Neural crest cell (in vitro differentiated cells): ENCODE data around the gene PLCXD3. TPM values are rescaled to one million over a fixed set of nuclear protein-coding genes. Genes with fewer than 3 reads are reported as not detected.

Source experiments
- DNase-seq: peaks from one replicate; pipeline ENCODE4 v3.0.0; 2021; ENCODE audit warnings: low read depth, mixed read lengths, low spot score
- H3K27ac Mint-ChIP-seq: one replicate; pipeline ENCODE4 v1.8.0; 2021; ENCODE audit warnings: mild to moderate bottlenecking, mixed read lengths; ENCODE audit not compliant: unreplicated experiment
- H3K27me3 Mint-ChIP-seq: 2 replicates; pipeline ENCODE4 v1.8.0; 2021; ENCODE audit warnings: low read depth, mild to moderate bottlenecking, mixed read lengths
- H3K36me3 Mint-ChIP-seq: 2 replicates; pipeline ENCODE4 v1.8.0; 2021; ENCODE audit warnings: low read depth, mild to moderate bottlenecking, mixed read lengths
- H3K4me1 Mint-ChIP-seq: 2 replicates; pipeline ENCODE4 v1.8.0; 2021; ENCODE audit warnings: mixed read lengths
- H3K4me3 Mint-ChIP-seq: one replicate; pipeline ENCODE4 v1.8.0; 2021; ENCODE audit warnings: mild to moderate bottlenecking, mixed read lengths
- H3K9me3 Mint-ChIP-seq: 2 replicates; pipeline ENCODE4 v1.8.0; 2021; ENCODE audit warnings: mixed read lengths
- CTCF ChIP-seq: fragments of 200-600 bp; sonication (generic); conservative IDR thresholded peaks from 2 replicates; pipeline ENCODE4 v1.5.0; 2021; ENCODE audit warnings: antibody characterized with exemption, mild to moderate bottlenecking
- total RNA-seq: library from RNA; stranded (reverse); gene quantifications from 2 replicates; pipeline ENCODE4 v1.2.1, GENCODE V29; 2021

PLCXD3 gene
- total RNA-seq, 1 donor from 2014 or later = 0.07 TPM

- Mint-ChIP-seq H3K4me3 (no peak overlapping the region), H3K36me3 (no peaks in the 10 kb centered on the region), H3K4me1 (no peaks in the 10 kb centered on the region), H3K9me3 (peaks cover 6% of the 10 kb centered on the region), H3K27ac (no peak overlapping the region), H3K27me3 (peaks cover 4% of the 10 kb centered on the region)
- no peak for DNase-seq
- TF ChIP-seq CTCF = no peak
Measured at GRCh38 chr5:41465493-41466171, 44.8 kb downstream of the PLCXD3 start.

- Mint-ChIP-seq H3K4me1 (peaks cover 6% of the 10 kb centered on the region), H3K27ac (no peak overlapping the region), H3K36me3 (no peaks in the 10 kb centered on the region), H3K4me3 (no peak overlapping the region), H3K9me3 (no peaks in the 10 kb centered on the region), H3K27me3 (peaks cover 2% of the 10 kb centered on the region)
- TF ChIP-seq CTCF = no peak
- no peak for DNase-seq
Measured at GRCh38 chr5:41459557-41459956, 50.8 kb downstream of the PLCXD3 start.

GRCh38 chr5:41457094-41457493, 53.3 kb downstream of the PLCXD3 start:
- no peak for TF ChIP-seq CTCF
- H3K9me3 Mint-ChIP-seq = peaks cover 2% of the 10 kb centered on the region
- peaks cover 6% of the 10 kb centered on the region for H3K4me1 Mint-ChIP-seq
- no peaks in the 10 kb centered on the region for H3K36me3 Mint-ChIP-seq
- no peak overlapping the region for H3K27ac Mint-ChIP-seq
- no peak overlapping the region for H3K4me3 Mint-ChIP-seq
- no peak for DNase-seq
- H3K27me3 Mint-ChIP-seq = peaks cover 2% of the 10 kb centered on the region

GRCh38 chr5:41452506-41452905, 57.9 kb downstream of the PLCXD3 start:
- TF ChIP-seq CTCF = no peak
- Mint-ChIP-seq H3K27me3 (peaks cover 19% of the 10 kb centered on the region), H3K36me3 (no peaks in the 10 kb centered on the region), H3K4me3 (no peak overlapping the region), H3K9me3 (peaks cover 2% of the 10 kb centered on the region), H3K4me1 (no peaks in the 10 kb centered on the region), H3K27ac (no peak overlapping the region)
- DNase-seq = no peak

- peaks cover 19% of the 10 kb centered on the region for H3K27me3 Mint-ChIP-seq
- DNase-seq = no peak
- no peaks in the 10 kb centered on the region for H3K4me1 Mint-ChIP-seq
- no peaks in the 10 kb centered on the region for H3K36me3 Mint-ChIP-seq
- H3K9me3 Mint-ChIP-seq = no peaks in the 10 kb centered on the region
- no peak overlapping the region for H3K27ac Mint-ChIP-seq
- no peak overlapping the region for H3K4me3 Mint-ChIP-seq
- no peak for TF ChIP-seq CTCF
Measured at GRCh38 chr5:41447650-41448510, 62.5 kb downstream of the PLCXD3 start.
